ENCODE data around the gene LRP1-AS. TPM values are rescaled to one million over a fixed set of nuclear protein-coding genes. Genes with fewer than 3 reads are reported as not detected.

The LRP1-AS gene
- polyA plus RNA-seq, 2 of the 4 experiments (the other 2 are of a cell fraction): not detected

- peaks cover 19% of the 10 kb centered on the region for H3K4me1 ChIP-seq
- peak overlapping the region; percentile 39 for H3K4me2 ChIP-seq
- H3K9me3 ChIP-seq: no peaks in the 10 kb centered on the region
- TF ChIP-seq FOSL2 (IDR thresholded peaks at IDR 0.05) (no peak; the same call in 1 of the 2 replicates), FOSL2 (CRISPR knock-in tag; IDR thresholded peaks at IDR 0.05) (peak; percentile 76), RAD21 (conservative IDR thresholded peaks at IDR 0.05 in 1 of 2, IDR thresholded peaks at IDR 0.05 in 1 of 2) (no peak)
- H3K4me3 ChIP-seq: no peak overlapping the region
- ATAC-seq (peak; percentile 58 to 65), FAIRE-seq (no peak), DNase-seq (ENCODE audit: low read depth in 1 of 2, low spot score in 1 of 2) (peak; percentile 66 to 74)
- H3K27ac ChIP-seq: peak overlapping the region; percentile 13 to 68; a peak in 4 of 6 replicates
- POLR2A ChIA-PET: interaction anchor here (1.0 to 1.7 kb wide), 5 partner anchors 9 to 14 kb away, joined by 4 to 11 read pairs (median 6); partner anchors contain the start of genes NAB2 and STAT6
- CTCF ChIA-PET: interaction anchor here (0.6 to 18.3 kb wide), 6 partner anchors 6 to 687 kb away, joined by 3 to 440 read pairs (median 12); partner anchors contain the start of genes NEMP1 and STAT6
- 63% methylated on average over 15 of the region's 15 CpGs for WGBS (ENCODE audit: missing lambda C conversion rate)
Observed at GRCh38 chr12:57101892-57102695, 45.3 kb downstream of the LRP1-AS start.

GRCh38 chr12:57099766-57100165 lies 47.7 kb downstream of the LRP1-AS start:
- Histone ChIP-seq H3K9me3 (no peaks in the 10 kb centered on the region), H3K4me2 (no peak overlapping the region), H3K4me1 (peaks cover 23% of the 10 kb centered on the region), H3K27ac (no peak overlapping the region), H3K4me3 (no peak overlapping the region)
- POLR2A ChIA-PET: interaction anchor here (1.0 kb wide), 1 partner anchor 12 kb away, joined by 3 read pairs; no protein-coding TSS in a partner anchor
- FAIRE-seq (no peak), DNase-seq (ENCODE audit: low read depth in 1 of 2, low spot score in 1 of 2) (no peak), ATAC-seq (no peak)
- 92% methylated on average over 12 of the region's 12 CpGs for WGBS (ENCODE audit: missing lambda C conversion rate)
- CTCF ChIA-PET: interaction anchor here (0.7 to 18.3 kb wide), 9 partner anchors 8 to 141 kb away, joined by 3 to 330 read pairs (median 10); partner anchors contain the start of genes NAB2 and STAT6
- TF ChIP-seq ZFP36 (IDR thresholded peaks at IDR 0.05; ENCODE audit: borderline replicate concordance, partially characterized antibody) (no peak), PHF8 (IDR thresholded peaks at IDR 0.05; ENCODE audit: borderline replicate concordance, low read depth) (no peak), HOXA7 (CRISPR knock-in tag; IDR thresholded peaks at IDR 0.05) (no peak), ZNF302 (CRISPR knock-in tag; IDR thresholded peaks at IDR 0.05) (no peak), CEBPB (IDR thresholded peaks at IDR 0.05) (no peak), RCOR1 (IDR thresholded peaks at IDR 0.05; ENCODE audit: low read depth, low read length) (no peak), RFX5 (IDR thresholded peaks at IDR 0.05) (no peak), KDM5A (IDR thresholded peaks at IDR 0.05) (no peak), EP300 (IDR thresholded peaks at IDR 0.05) (no peak), FOSB (CRISPR knock-in tag; IDR thresholded peaks at IDR 0.05) (no peak), HOXB5 (CRISPR knock-in tag; IDR thresholded peaks at IDR 0.05) (no peak), NFE2L2 (conservative IDR thresholded peaks at IDR 0.05; ENCODE audit: low read length) (no peak), TP53 (CRISPR knock-in tag; IDR thresholded peaks at IDR 0.05) (no peak), HES2 (IDR thresholded peaks at IDR 0.05) (no peak), GATA3 (IDR thresholded peaks at IDR 0.05; ENCODE audit: borderline replicate concordance) (no peak), SMC3 (IDR thresholded peaks at IDR 0.05) (no peak)
- TF ChIP-seq, protein P1, sequence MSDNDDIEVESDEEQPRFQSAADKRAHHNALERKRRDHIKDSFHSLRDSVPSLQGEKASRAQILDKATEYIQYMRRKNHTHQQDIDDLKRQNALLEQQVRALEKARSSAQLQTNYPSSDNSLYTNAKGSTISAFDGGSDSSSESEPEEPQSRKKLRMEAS (IDR thresholded peaks at IDR 0.05): no peak
- TF ChIP-seq, protein P2, sequence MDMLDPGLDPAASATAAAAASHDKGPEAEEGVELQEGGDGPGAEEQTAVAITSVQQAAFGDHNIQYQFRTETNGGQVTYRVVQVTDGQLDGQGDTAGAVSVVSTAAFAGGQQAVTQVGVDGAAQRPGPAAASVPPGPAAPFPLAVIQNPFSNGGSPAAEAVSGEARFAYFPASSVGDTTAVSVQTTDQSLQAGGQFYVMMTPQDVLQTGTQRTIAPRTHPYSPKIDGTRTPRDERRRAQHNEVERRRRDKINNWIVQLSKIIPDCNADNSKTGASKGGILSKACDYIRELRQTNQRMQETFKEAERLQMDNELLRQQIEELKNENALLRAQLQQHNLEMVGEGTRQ (IDR thresholded peaks at IDR 0.05): no peak
- TF ChIP-seq, protein P3, sequence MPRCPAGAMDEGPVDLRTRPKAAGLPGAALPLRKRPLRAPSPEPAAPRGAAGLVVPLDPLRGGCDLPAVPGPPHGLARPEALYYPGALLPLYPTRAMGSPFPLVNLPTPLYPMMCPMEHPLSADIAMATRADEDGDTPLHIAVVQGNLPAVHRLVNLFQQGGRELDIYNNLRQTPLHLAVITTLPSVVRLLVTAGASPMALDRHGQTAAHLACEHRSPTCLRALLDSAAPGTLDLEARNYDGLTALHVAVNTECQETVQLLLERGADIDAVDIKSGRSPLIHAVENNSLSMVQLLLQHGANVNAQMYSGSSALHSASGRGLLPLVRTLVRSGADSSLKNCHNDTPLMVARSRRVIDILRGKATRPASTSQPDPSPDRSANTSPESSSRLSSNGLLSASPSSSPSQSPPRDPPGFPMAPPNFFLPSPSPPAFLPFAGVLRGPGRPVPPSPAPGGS (IDR thresholded peaks at IDR 0.05): no peak
